Esophagus muscularis mucosa (tissue), 4 donors: ENCODE data around the gene HDLBP.

Source experiments
- CTCF ChIP-seq, 3 experiments: fragments of 200-600 bp in 2 of 3; fragments of 450-650 bp in 1 of 3; sonication (generic) in 2 of 3; IDR thresholded peaks; one replicate each; pipeline ENCODE4 v1.5.1; 2017 to 2019; ENCODE audit warnings: antibody characterized with exemption in 3 of 3, mild to moderate bottlenecking in 2 of 3, moderate library complexity in 1 of 3
- EP300 ChIP-seq: sonication (generic); formaldehyde crosslinking; IDR thresholded peaks from one replicate; pipeline ENCODE4 v1.6.1; 2017; ENCODE audit warnings: antibody characterized with exemption
- POLR2A ChIP-seq: fragments of 450-650 bp; IDR thresholded peaks from one replicate; pipeline ENCODE4 v1.6.1; 2017; ENCODE audit warnings: antibody characterized with exemption, moderate library complexity, mild to moderate bottlenecking, low read depth
- POLR2AphosphoS5 ChIP-seq, 2 donors: sonication (generic); formaldehyde crosslinking; IDR thresholded peaks; one replicate each; pipeline ENCODE4 v1.6.1; 2017; ENCODE audit warnings: antibody characterized with exemption in 2 of 2

- TF ChIP-seq CTCF (IDR thresholded peaks at IDR 0.05) (no peak), POLR2AphosphoS5 (IDR thresholded peaks at IDR 0.05) (no peak), POLR2A (no peak), EP300 (no peak)
Measured at GRCh38 chr2:241261628-241262027, 53.8 kb downstream of the HDLBP start.
